ENCODE measurements around the gene ASPN. TPM values are rescaled to one million over a fixed set of nuclear protein-coding genes. Genes with fewer than 3 reads are reported as not detected.

Gene ASPN
- total and polyA plus RNA-seq, 2 experiments from 2014 or later: 0.82 TPM; not detected in 1

DNA sequence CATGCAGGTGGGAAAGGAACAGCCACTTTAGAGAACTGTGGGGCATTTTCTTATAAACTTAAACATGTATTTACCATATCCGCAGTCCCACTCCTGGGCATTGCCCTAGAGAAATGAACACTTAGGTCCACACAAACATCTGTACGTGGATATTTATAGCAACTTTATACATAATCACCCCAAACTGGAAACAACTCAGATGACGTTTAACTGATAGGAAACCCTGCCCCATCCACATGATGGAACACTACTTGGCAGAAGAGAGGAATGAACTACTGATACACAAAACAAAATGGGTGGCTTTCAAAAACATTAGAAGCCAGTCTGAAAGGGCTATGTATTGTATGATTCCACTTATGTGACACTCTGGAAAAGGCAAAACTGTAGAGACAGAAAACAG is 31.0 kb upstream of the ASPN start:
- TF ChIP-seq, protein P1, sequence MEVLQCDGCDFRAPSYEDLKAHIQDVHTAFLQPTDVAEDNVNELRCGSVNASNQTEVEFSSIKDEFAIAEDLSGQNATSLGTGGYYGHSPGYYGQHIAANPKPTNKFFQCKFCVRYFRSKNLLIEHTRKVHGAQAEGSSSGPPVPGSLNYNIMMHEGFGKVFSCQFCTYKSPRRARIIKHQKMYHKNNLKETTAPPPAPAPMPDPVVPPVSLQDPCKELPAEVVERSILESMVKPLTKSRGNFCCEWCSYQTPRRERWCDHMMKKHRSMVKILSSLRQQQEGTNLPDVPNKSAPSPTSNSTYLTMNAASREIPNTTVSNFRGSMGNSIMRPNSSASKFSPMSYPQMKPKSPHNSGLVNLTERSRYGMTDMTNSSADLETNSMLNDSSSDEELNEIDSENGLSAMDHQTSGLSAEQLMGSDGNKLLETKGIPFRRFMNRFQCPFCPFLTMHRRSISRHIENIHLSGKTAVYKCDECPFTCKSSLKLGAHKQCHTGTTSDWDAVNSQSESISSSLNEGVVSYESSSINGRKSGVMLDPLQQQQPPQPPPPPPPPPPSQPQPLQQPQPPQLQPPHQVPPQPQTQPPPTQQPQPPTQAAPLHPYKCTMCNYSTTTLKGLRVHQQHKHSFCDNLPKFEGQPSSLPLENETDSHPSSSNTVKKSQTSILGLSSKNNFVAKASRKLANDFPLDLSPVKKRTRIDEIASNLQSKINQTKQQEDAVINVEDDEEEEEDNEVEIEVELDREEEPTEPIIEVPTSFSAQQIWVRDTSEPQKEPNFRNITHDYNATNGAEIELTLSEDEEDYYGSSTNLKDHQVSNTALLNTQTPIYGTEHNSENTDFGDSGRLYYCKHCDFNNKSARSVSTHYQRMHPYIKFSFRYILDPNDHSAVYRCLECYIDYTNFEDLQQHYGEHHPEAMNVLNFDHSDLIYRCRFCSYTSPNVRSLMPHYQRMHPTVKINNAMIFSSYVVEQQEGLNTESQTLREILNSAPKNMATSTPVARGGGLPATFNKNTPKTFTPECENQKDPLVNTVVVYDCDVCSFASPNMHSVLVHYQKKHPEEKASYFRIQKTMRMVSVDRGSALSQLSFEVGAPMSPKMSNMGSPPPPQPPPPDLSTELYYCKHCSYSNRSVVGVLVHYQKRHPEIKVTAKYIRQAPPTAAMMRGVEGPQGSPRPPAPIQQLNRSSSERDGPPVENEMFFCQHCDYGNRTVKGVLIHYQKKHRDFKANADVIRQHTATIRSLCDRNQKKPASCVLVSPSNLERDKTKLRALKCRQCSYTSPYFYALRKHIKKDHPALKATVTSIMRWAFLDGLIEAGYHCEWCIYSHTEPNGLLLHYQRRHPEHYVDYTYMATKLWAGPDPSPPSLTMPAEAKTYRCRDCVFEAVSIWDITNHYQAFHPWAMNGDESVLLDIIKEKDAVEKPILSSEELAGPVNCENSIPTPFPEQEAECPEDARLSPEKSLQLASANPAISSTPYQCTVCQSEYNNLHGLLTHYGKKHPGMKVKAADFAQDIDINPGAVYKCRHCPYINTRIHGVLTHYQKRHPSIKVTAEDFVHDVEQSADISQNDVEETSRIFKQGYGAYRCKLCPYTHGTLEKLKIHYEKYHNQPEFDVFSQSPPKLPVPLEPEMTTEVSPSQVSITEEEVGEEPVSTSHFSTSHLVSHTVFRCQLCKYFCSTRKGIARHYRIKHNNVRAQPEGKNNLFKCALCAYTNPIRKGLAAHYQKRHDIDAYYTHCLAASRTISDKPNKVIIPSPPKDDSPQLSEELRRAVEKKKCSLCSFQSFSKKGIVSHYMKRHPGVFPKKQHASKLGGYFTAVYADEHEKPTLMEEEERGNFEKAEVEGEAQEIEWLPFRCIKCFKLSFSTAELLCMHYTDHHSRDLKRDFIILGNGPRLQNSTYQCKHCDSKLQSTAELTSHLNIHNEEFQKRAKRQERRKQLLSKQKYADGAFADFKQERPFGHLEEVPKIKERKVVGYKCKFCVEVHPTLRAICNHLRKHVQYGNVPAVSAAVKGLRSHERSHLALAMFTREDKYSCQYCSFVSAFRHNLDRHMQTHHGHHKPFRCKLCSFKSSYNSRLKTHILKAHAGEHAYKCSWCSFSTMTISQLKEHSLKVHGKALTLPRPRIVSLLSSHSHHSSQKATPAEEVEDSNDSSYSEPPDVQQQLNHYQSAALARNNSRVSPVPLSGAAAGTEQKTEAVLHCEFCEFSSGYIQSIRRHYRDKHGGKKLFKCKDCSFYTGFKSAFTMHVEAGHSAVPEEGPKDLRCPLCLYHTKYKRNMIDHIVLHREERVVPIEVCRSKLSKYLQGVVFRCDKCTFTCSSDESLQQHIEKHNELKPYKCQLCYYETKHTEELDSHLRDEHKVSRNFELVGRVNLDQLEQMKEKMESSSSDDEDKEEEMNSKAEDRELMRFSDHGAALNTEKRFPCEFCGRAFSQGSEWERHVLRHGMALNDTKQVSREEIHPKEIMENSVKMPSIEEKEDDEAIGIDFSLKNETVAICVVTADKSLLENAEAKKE (CRISPR knock-in tag; IDR thresholded peaks at IDR 0.05): no peak
- TF ChIP-seq EZH2phosphoT487 (IDR thresholded peaks at IDR 0.05; ENCODE audit: unreplicated experiment) (no peak), ZNF331 (CRISPR knock-in tag; IDR thresholded peaks at IDR 0.05; ENCODE audit: low read depth) (no peak), CREB1 (CRISPR knock-in tag; IDR thresholded peaks at IDR 0.05; ENCODE audit: low read depth) (no peak), POLR2AphosphoS5 (IDR thresholded peaks at IDR 0.05; ENCODE audit: low read depth) (no peak), EZH2 (IDR thresholded peaks at IDR 0.05; ENCODE audit: low read depth, unreplicated experiment) (no peak), NANOG (IDR thresholded peaks at IDR 0.05; ENCODE audit: borderline replicate concordance) (no peak), JUNB (IDR thresholded peaks at IDR 0.05; ENCODE audit: unreplicated experiment) (no peak), STAT1 (IDR thresholded peaks at IDR 0.05; ENCODE audit: unreplicated experiment) (no peak)
- TF ChIP-seq, protein P2, sequence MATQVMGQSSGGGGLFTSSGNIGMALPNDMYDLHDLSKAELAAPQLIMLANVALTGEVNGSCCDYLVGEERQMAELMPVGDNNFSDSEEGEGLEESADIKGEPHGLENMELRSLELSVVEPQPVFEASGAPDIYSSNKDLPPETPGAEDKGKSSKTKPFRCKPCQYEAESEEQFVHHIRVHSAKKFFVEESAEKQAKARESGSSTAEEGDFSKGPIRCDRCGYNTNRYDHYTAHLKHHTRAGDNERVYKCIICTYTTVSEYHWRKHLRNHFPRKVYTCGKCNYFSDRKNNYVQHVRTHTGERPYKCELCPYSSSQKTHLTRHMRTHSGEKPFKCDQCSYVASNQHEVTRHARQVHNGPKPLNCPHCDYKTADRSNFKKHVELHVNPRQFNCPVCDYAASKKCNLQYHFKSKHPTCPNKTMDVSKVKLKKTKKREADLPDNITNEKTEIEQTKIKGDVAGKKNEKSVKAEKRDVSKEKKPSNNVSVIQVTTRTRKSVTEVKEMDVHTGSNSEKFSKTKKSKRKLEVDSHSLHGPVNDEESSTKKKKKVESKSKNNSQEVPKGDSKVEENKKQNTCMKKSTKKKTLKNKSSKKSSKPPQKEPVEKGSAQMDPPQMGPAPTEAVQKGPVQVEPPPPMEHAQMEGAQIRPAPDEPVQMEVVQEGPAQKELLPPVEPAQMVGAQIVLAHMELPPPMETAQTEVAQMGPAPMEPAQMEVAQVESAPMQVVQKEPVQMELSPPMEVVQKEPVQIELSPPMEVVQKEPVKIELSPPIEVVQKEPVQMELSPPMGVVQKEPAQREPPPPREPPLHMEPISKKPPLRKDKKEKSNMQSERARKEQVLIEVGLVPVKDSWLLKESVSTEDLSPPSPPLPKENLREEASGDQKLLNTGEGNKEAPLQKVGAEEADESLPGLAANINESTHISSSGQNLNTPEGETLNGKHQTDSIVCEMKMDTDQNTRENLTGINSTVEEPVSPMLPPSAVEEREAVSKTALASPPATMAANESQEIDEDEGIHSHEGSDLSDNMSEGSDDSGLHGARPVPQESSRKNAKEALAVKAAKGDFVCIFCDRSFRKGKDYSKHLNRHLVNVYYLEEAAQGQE (IDR thresholded peaks at IDR 0.05; ENCODE audit: unreplicated experiment): no peak
- TF ChIP-seq, protein P3, sequence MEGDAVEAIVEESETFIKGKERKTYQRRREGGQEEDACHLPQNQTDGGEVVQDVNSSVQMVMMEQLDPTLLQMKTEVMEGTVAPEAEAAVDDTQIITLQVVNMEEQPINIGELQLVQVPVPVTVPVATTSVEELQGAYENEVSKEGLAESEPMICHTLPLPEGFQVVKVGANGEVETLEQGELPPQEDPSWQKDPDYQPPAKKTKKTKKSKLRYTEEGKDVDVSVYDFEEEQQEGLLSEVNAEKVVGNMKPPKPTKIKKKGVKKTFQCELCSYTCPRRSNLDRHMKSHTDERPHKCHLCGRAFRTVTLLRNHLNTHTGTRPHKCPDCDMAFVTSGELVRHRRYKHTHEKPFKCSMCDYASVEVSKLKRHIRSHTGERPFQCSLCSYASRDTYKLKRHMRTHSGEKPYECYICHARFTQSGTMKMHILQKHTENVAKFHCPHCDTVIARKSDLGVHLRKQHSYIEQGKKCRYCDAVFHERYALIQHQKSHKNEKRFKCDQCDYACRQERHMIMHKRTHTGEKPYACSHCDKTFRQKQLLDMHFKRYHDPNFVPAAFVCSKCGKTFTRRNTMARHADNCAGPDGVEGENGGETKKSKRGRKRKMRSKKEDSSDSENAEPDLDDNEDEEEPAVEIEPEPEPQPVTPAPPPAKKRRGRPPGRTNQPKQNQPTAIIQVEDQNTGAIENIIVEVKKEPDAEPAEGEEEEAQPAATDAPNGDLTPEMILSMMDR (conservative IDR thresholded peaks at IDR 0.05; ENCODE audit: low read depth in 2 of 2): no peak
- TF ChIP-seq, protein P4, sequence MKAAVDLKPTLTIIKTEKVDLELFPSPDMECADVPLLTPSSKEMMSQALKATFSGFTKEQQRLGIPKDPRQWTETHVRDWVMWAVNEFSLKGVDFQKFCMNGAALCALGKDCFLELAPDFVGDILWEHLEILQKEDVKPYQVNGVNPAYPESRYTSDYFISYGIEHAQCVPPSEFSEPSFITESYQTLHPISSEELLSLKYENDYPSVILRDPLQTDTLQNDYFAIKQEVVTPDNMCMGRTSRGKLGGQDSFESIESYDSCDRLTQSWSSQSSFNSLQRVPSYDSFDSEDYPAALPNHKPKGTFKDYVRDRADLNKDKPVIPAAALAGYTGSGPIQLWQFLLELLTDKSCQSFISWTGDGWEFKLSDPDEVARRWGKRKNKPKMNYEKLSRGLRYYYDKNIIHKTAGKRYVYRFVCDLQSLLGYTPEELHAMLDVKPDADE (IDR thresholded peaks at IDR 0.05): no peak
- no peak overlapping the region for H3K27ac Mint-ChIP-seq
- no peak overlapping the region for H3K27ac ChIP-seq (ENCODE audit: low read depth)

More for the DNA sequence above, 31.0 kb upstream of the ASPN start:
- H3K4me3 Mint-ChIP-seq: no peak overlapping the region
- H3F3A ChIP-seq (replicated peaks; ENCODE audit: low read depth): no peaks in the 10 kb centered on the region
- peaks cover 4% of the 10 kb centered on the region for H3K27me3 Mint-ChIP-seq (ENCODE audit: insufficient read depth, low read depth, poor library complexity)
- no peaks in the 10 kb centered on the region for H3K36me3 ChIP-seq (ENCODE audit: insufficient read depth)
- no peaks in the 10 kb centered on the region for H3K36me3 Mint-ChIP-seq (ENCODE audit: low read depth)
- no peak overlapping the region for H2AFZ ChIP-seq
- no peak overlapping the region for H3K4me2 ChIP-seq
- no peaks in the 10 kb centered on the region for H3K79me2 ChIP-seq (replicated peaks; ENCODE audit: insufficient read depth)
- H3K4me3 ChIP-seq: no peak overlapping the region
- H3K4me1 ChIP-seq (ENCODE audit: insufficient read depth): peaks cover 7% of the 10 kb centered on the region; the same call in 1 of the 2 replicates
- DNase-seq (ENCODE audit: low spot score) (no peak), ATAC-seq (no peak)
- peaks cover 6% of the 10 kb centered on the region; the same call in 2 of the 3 replicates for H3K4me1 Mint-ChIP-seq
- no peaks in the 10 kb centered on the region for H4K20me1 ChIP-seq (replicated peaks; ENCODE audit: insufficient read depth)
- H3K27me3 ChIP-seq (ENCODE audit: insufficient read depth): no peaks in the 10 kb centered on the region
- no peaks in the 10 kb centered on the region for H3K9me2 ChIP-seq (ENCODE audit: insufficient read depth)
- H3K9me3 Mint-ChIP-seq: no peaks in the 10 kb centered on the region

Measured in GM23338 (cell line).